Measurements from ENCODE around the gene CLPSL2.

CLPSL2 gene

GRCh38 chr6:35750557-35750956 is 25.8 kb upstream of the CLPSL2 start:
- TF ChIP-seq CTCF (IDR thresholded peaks at IDR 0.05) (no peak), ZFX (IDR thresholded peaks at IDR 0.05; ENCODE audit: borderline replicate concordance) (no peak)
- H3K27ac ChIP-seq, result no peak overlapping the region

GRCh38 chr6:35751594-35751993 is 24.8 kb upstream of the CLPSL2 start:
- H3K27ac ChIP-seq, result no peak overlapping the region
- no peak for TF ChIP-seq ZFX (IDR thresholded peaks at IDR 0.05; ENCODE audit: borderline replicate concordance)
- TF ChIP-seq CTCF (IDR thresholded peaks at IDR 0.05), result no peak

- no peak overlapping the region for H3K27ac ChIP-seq
- TF ChIP-seq ZFX (IDR thresholded peaks at IDR 0.05; ENCODE audit: borderline replicate concordance), result no peak
- no peak for TF ChIP-seq CTCF (IDR thresholded peaks at IDR 0.05)
Measured at GRCh38 chr6:35752330-35752729, 24.1 kb upstream of the CLPSL2 start.

DNA sequence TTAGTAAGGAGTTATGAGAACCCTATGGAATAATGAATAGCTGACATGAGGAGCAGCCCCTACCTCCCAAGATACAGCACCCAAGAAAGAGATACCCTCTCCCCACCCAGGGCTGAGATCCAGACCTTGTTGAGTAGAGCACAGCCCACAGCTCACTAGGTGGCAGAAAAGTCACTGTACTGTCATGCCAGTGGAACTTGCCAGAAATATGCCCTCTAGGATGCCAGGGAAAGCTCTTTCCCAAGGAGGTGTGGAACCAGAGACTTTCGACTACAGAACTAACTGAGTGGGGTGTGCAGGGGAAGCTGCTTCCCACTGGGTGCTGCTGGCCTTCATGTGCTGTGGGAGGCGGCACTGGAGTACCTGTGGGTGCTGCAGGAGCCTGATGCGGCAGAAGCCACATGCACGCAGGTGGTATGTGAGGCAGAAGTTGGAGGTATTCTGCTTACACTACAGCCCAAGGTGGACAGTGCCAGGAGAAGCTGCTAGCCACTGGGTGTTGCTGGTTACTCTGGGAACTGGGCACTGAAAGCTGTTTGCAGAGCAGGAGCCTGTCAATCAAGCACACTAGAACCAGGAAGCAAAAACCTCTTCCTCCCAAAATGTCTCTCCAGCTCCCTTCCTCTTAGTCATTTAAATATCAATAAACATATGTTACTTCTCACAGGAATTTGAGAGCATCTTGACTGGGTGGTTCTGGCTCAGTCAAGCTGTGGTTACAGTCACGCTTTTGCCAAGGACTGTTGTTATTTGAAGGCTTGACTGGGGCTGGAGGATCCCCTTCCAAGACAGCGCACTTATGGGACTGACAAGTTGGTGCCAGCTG is 21.7 kb upstream of the CLPSL2 start:
- H3K27ac ChIP-seq, result no peak overlapping the region
- peak; percentile 22; the same call in 1 of the 2 replicates for TF ChIP-seq CTCF (IDR thresholded peaks at IDR 0.05)
- no peak for TF ChIP-seq ZFX (IDR thresholded peaks at IDR 0.05; ENCODE audit: borderline replicate concordance)

GRCh38 chr6:35755278-35755924 is 21.0 kb upstream of the CLPSL2 start:
- TF ChIP-seq ZFX (IDR thresholded peaks at IDR 0.05; ENCODE audit: borderline replicate concordance), result no peak
- TF ChIP-seq CTCF (IDR thresholded peaks at IDR 0.05), result no peak
- no peak overlapping the region for H3K27ac ChIP-seq

DNA sequence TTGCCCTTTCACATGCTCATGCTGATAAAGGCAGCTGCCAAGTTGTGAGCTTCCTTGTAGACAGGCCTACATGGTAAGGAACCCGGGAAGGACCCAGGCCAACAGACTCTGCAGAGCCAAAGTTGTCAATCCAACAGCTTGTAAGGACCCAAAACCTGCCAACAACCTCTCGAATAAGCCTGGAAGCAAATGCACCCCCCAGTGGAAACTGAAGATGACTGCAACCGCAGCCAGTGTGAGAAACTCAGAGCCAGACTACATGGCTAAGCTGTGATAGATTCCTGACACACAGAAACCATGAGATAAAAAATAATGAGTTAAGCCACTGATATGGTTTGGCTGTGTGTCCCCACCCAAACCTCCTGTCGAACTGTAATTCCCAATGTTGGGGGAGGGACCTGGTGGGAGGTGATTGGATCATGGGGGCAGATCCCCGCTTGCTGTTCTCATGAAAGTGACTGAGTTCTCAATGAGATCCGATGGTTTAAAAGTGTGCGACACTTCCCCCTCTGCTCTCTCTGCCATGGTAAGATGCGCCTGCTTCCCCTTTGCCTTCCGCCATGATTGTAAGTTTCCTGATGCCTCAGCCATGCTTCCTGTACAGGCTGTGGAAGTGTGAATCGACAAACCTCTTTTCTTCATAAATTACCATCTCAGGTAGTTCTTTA is 18.8 kb upstream of the CLPSL2 start:
- H3K27ac ChIP-seq, result no peak overlapping the region
- TF ChIP-seq ZFX (IDR thresholded peaks at IDR 0.05; ENCODE audit: borderline replicate concordance), result no peak
- 0 out of 2 replicates have a peak, but pooled peaks have one; percentile 6 for TF ChIP-seq CTCF (IDR thresholded peaks at IDR 0.05)
